H9 (cell line): ENCODE data around the gene MOB3B. TPM values are rescaled to one million over a fixed set of nuclear protein-coding genes. Genes with fewer than 3 reads are reported as not detected.

Experiments used
- DNase-seq: peaks from one replicate; pipeline ENCODE4 v3.0.0-alpha.2; 2017
- H2AFZ ChIP-seq: one replicate; pipeline ENCODE4 v1.6.1; 2013; ENCODE audit warnings: mild to moderate bottlenecking, low read length, control low read depth, moderate library complexity
- H2AK5ac ChIP-seq: 2 replicates; pipeline ENCODE4 v1.6.1; 2013; ENCODE audit warnings: low read length, control low read depth, mixed read lengths; ENCODE audit not compliant: insufficient read length
- H2BK120ac ChIP-seq: one replicate; pipeline ENCODE4 v1.6.1; 2013; ENCODE audit warnings: low read depth, mild to moderate bottlenecking, low read length, control low read depth, inconsistent platforms; ENCODE audit not compliant: poor library complexity, severe bottlenecking
- H2BK12ac ChIP-seq: 2 replicates; pipeline ENCODE4 v1.6.1; 2013; ENCODE audit warnings: low read length, control low read depth, mixed read lengths, low read depth; ENCODE audit not compliant: insufficient read length
- H2BK15ac ChIP-seq: 2 replicates; pipeline ENCODE4 v1.6.1; 2013; ENCODE audit warnings: low read depth, low read length, control low read depth
- H2BK20ac ChIP-seq: one replicate; pipeline ENCODE4 v1.6.1; 2013; ENCODE audit warnings: low read depth, mild to moderate bottlenecking, low read length, control low read depth, inconsistent platforms; ENCODE audit not compliant: poor library complexity, severe bottlenecking
- H2BK5ac ChIP-seq: 2 replicates; pipeline ENCODE4 v1.6.1; 2013; ENCODE audit warnings: low read length, control low read depth, mixed read lengths; ENCODE audit not compliant: insufficient read length
- H3K14ac ChIP-seq: 2 replicates; pipeline ENCODE4 v1.6.1; 2013; ENCODE audit warnings: low read length, control low read depth; ENCODE audit not compliant: insufficient read depth
- H3K18ac ChIP-seq: 2 replicates; pipeline ENCODE4 v1.6.1; 2013; ENCODE audit warnings: low read depth, mild to moderate bottlenecking, mixed read lengths, low read length, control low read depth; ENCODE audit not compliant: insufficient read length
- H3K23ac ChIP-seq: 2 replicates; pipeline ENCODE4 v1.6.1; 2013; ENCODE audit warnings: low read length, control low read depth, mixed read lengths, low read depth; ENCODE audit not compliant: insufficient read length
- H3K23me2 ChIP-seq: 2 replicates; pipeline ENCODE4 v1.6.1; 2013; ENCODE audit warnings: low read depth, mild to moderate bottlenecking, mixed read lengths, low read length, control low read depth; ENCODE audit not compliant: insufficient read length, poor library complexity, severe bottlenecking
- H3K27ac ChIP-seq: 2 replicates; pipeline ENCODE4 v1.5.1; 2013; ENCODE audit warnings: low read length, control low read depth, mixed read lengths, low read depth; ENCODE audit not compliant: insufficient read length
- H3K27me3 ChIP-seq: 2 replicates; pipeline ENCODE4 v1.6.1; 2013; ENCODE audit warnings: low read length, control low read depth, inconsistent platforms; ENCODE audit not compliant: insufficient read depth
- H3K4ac ChIP-seq: 2 replicates; pipeline ENCODE4 v1.6.1; 2013; ENCODE audit warnings: low read depth, mild to moderate bottlenecking, control low read depth, inconsistent platforms, low read length, moderate library complexity
- H3K4me1 ChIP-seq: 2 replicates; pipeline ENCODE4 v1.6.1; 2013; ENCODE audit warnings: low read length, control low read depth, inconsistent platforms; ENCODE audit not compliant: insufficient read depth
- H3K4me2 ChIP-seq: 2 replicates; pipeline ENCODE4 v1.6.1; 2013; ENCODE audit warnings: low read length, control low read depth, mixed read lengths; ENCODE audit not compliant: insufficient read length, insufficient read depth
- H3K56ac ChIP-seq: 2 replicates; pipeline ENCODE4 v1.6.1; 2013; ENCODE audit warnings: low read depth, mild to moderate bottlenecking, mixed read lengths, low read length, control low read depth; ENCODE audit not compliant: insufficient read length
- H3K79me1 ChIP-seq: 2 replicates; pipeline ENCODE4 v1.6.1; 2013; ENCODE audit warnings: low read depth, mild to moderate bottlenecking, moderate library complexity, low read length, control low read depth, inconsistent platforms; ENCODE audit not compliant: insufficient read depth, poor library complexity, severe bottlenecking
- H3K79me2 ChIP-seq: 2 replicates; pipeline ENCODE4 v1.6.1; 2013; ENCODE audit warnings: low read length, control low read depth, inconsistent platforms; ENCODE audit not compliant: insufficient read depth
- H3K9ac ChIP-seq: 2 replicates; pipeline ENCODE4 v1.6.1; 2013; ENCODE audit warnings: low read length, control low read depth, mixed read lengths; ENCODE audit not compliant: insufficient read length; ENCODE audit errors: extremely low read depth
- H3K9me3 ChIP-seq: one replicate; pipeline ENCODE4 v1.6.1; 2013; ENCODE audit warnings: low read depth, low read length, inconsistent platforms; ENCODE audit not compliant: control insufficient read depth
- H3T11ph ChIP-seq: one replicate; pipeline ENCODE4 v1.6.1; 2013; ENCODE audit warnings: mild to moderate bottlenecking, low read length, control low read depth, inconsistent platforms
- H4K20me1 ChIP-seq: one replicate; pipeline ENCODE4 v1.6.1; 2013; ENCODE audit not compliant: control insufficient read depth, insufficient read length, insufficient read depth
- H4K5ac ChIP-seq: 2 replicates; pipeline ENCODE4 v1.6.1; 2013; ENCODE audit warnings: low read depth, mild to moderate bottlenecking, mixed read lengths, low read length, control low read depth; ENCODE audit not compliant: insufficient read length
- H4K8ac ChIP-seq: replicated peaks from 2 replicates; pipeline ENCODE4 v1.6.1; 2013; ENCODE audit warnings: low read length, control low read depth, mixed read lengths, low read depth; ENCODE audit not compliant: insufficient read length
- H4K91ac ChIP-seq: 2 replicates; pipeline ENCODE4 v1.6.1; 2013; ENCODE audit warnings: low read depth, mild to moderate bottlenecking, moderate library complexity, mixed read lengths, low read length, control low read depth; ENCODE audit not compliant: insufficient read length
- H3K27ac Mint-ChIP-seq, 3 experiments: 2 replicates in 2 of 3; 3 replicates in 1 of 3; pipeline ENCODE4 v1.8.0; 2020 to 2021; ENCODE audit warnings: mixed read lengths in 3 of 3, mild to moderate bottlenecking in 1 of 3, moderate library complexity in 1 of 3
- H3K27me3 Mint-ChIP-seq: 2 replicates; pipeline ENCODE4 v1.8.0; 2021; ENCODE audit warnings: low read depth, mild to moderate bottlenecking, moderate library complexity, mixed read lengths
- H3K36me3 Mint-ChIP-seq, 3 experiments: 2 replicates in 2 of 3; 3 replicates in 1 of 3; pipeline ENCODE4 v1.8.0; 2020 to 2021; ENCODE audit warnings: low read depth in 3 of 3, mixed read lengths in 3 of 3; ENCODE audit not compliant: insufficient read depth in 1 of 3
- H3K4me1 Mint-ChIP-seq, 2 experiments: 2 replicates each; pipeline ENCODE4 v1.8.0; 2020; ENCODE audit warnings: mixed read lengths in 2 of 2
- H3K4me3 Mint-ChIP-seq, 2 experiments: 2 replicates in 1 of 2; 3 replicates in 1 of 2; pipeline ENCODE4 v1.8.0; 2020 to 2021; ENCODE audit warnings: mild to moderate bottlenecking in 2 of 2, mixed read lengths in 2 of 2, moderate library complexity in 1 of 2
- H3K9me3 Mint-ChIP-seq, 2 experiments: 2 replicates in 1 of 2; 3 replicates in 1 of 2; pipeline ENCODE4 v1.8.0; 2020; ENCODE audit warnings: mild to moderate bottlenecking in 2 of 2, mixed read lengths in 2 of 2, moderate library complexity in 1 of 2
- WGBS: extraction: QIAGEN DNeasy Blood & Tissue Kit; methylation state at CpG from one replicate; pipeline ENCODE4 v1.1.7; 2013; ENCODE audit warnings: missing lambda C conversion rate, low lambda C conversion rate, mixed read lengths; ENCODE audit not compliant: insufficient read length; ENCODE audit errors: extremely low coverage; 5-methylcytosine and 5-hydroxymethylcytosine counted together
- total RNA-seq: library from RNA; stranded (reverse); gene quantifications from 2 replicates; pipeline ENCODE4 v1.2.1, GENCODE V29; 2021
- TF ChIP-seq, protein P1 (sequence below): fragments of 200-600 bp; sonication (generic); conservative IDR thresholded peaks from 3 replicates; pipeline ENCODE4 v1.8.0; 2021; ENCODE audit warnings: antibody characterized with exemption, mild to moderate bottlenecking

Gene MOB3B
- total RNA-seq, 1 experiment from 2014 or later, result 9.8 TPM

- Histone ChIP-seq H3K79me2 (peaks cover 6% of the 10 kb centered on the region; the same call in 1 of the 2 replicates), H3K79me1 (no peaks in the 10 kb centered on the region), H2BK5ac (no peak within 1 kb of the TSS), H2BK20ac (no peak within 1 kb of the TSS), H4K8ac (no peak within 1 kb of the TSS), H4K20me1 (no peaks in the 10 kb centered on the region), H2BK15ac (no peak within 1 kb of the TSS), H3T11ph (no peak within 1 kb of the TSS), H3K4me2 (no peak within 1 kb of the TSS), H3K23ac (no peak within 1 kb of the TSS), H4K5ac (no peak within 1 kb of the TSS), H2BK12ac (no peak within 1 kb of the TSS), H3K4me1 (no peaks in the 10 kb centered on the region; the same call in 1 of the 2 replicates), H3K27ac (no peak within 1 kb of the TSS), H3K9ac (no peak within 1 kb of the TSS), H3K4ac (no peak within 1 kb of the TSS), H3K18ac (no peak within 1 kb of the TSS), H3K9me3 (no peaks in the 10 kb centered on the region), H3K56ac (no peak within 1 kb of the TSS), H3K14ac (no peak within 1 kb of the TSS), H2BK120ac (no peak within 1 kb of the TSS), H2AK5ac (no peak within 1 kb of the TSS), H3K27me3 (no peaks in the 10 kb centered on the region), H3K23me2 (peaks cover 9% of the 10 kb centered on the region), H2AFZ (no peak within 1 kb of the TSS), H4K91ac (no peak within 1 kb of the TSS)
- peaks cover 0 to 7% (median 1%) of the 10 kb centered on the region in 3 experiments; a peak in 3 of 7 replicates for H3K36me3 Mint-ChIP-seq
- no peaks in the 10 kb centered on the region for H3K9me3 Mint-ChIP-seq
- no CpG with 5 or more reads among the region's 2 CpGs for WGBS
- DNase-seq, result no peak
- peaks cover 33 to 36% of the 10 kb centered on the region in 2 experiments for H3K4me1 Mint-ChIP-seq
- peak within 1 kb of the TSS in 1 of 3 experiments; percentile 41; a peak in 1 of 7 replicates for H3K27ac Mint-ChIP-seq
- TF ChIP-seq, protein P1, sequence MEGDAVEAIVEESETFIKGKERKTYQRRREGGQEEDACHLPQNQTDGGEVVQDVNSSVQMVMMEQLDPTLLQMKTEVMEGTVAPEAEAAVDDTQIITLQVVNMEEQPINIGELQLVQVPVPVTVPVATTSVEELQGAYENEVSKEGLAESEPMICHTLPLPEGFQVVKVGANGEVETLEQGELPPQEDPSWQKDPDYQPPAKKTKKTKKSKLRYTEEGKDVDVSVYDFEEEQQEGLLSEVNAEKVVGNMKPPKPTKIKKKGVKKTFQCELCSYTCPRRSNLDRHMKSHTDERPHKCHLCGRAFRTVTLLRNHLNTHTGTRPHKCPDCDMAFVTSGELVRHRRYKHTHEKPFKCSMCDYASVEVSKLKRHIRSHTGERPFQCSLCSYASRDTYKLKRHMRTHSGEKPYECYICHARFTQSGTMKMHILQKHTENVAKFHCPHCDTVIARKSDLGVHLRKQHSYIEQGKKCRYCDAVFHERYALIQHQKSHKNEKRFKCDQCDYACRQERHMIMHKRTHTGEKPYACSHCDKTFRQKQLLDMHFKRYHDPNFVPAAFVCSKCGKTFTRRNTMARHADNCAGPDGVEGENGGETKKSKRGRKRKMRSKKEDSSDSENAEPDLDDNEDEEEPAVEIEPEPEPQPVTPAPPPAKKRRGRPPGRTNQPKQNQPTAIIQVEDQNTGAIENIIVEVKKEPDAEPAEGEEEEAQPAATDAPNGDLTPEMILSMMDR, result no peak
- peaks cover 2% of the 10 kb centered on the region for H3K27me3 Mint-ChIP-seq
- H3K4me3 Mint-ChIP-seq, result no peak within 1 kb of the TSS
Observed at GRCh38 chr9:27524236-27524635, 5.4 kb downstream of the MOB3B start, which contains the start of gene IFNK. Gene IFNK (plus strand): TSS chr9:27524290. CDS start chr9:27524337, 47 bp downstream.
